GM12801 (cell line): ENCODE measurements around the gene NDUFS2.

ENCODE experiments used
- TF ChIP-seq, protein P1 (sequence below): IDR thresholded peaks from one replicate; pipeline ENCODE4 v1.5.1; 2011; ENCODE audit warnings: control low read depth; ENCODE audit not compliant: insufficient read length; ENCODE audit errors: extremely low read depth

Gene NDUFS2

GRCh38 chr1:161207173-161207572 lies 5.0 kb downstream of the NDUFS2 start:
- TF ChIP-seq, protein P1, sequence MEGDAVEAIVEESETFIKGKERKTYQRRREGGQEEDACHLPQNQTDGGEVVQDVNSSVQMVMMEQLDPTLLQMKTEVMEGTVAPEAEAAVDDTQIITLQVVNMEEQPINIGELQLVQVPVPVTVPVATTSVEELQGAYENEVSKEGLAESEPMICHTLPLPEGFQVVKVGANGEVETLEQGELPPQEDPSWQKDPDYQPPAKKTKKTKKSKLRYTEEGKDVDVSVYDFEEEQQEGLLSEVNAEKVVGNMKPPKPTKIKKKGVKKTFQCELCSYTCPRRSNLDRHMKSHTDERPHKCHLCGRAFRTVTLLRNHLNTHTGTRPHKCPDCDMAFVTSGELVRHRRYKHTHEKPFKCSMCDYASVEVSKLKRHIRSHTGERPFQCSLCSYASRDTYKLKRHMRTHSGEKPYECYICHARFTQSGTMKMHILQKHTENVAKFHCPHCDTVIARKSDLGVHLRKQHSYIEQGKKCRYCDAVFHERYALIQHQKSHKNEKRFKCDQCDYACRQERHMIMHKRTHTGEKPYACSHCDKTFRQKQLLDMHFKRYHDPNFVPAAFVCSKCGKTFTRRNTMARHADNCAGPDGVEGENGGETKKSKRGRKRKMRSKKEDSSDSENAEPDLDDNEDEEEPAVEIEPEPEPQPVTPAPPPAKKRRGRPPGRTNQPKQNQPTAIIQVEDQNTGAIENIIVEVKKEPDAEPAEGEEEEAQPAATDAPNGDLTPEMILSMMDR: no peak

DNA sequence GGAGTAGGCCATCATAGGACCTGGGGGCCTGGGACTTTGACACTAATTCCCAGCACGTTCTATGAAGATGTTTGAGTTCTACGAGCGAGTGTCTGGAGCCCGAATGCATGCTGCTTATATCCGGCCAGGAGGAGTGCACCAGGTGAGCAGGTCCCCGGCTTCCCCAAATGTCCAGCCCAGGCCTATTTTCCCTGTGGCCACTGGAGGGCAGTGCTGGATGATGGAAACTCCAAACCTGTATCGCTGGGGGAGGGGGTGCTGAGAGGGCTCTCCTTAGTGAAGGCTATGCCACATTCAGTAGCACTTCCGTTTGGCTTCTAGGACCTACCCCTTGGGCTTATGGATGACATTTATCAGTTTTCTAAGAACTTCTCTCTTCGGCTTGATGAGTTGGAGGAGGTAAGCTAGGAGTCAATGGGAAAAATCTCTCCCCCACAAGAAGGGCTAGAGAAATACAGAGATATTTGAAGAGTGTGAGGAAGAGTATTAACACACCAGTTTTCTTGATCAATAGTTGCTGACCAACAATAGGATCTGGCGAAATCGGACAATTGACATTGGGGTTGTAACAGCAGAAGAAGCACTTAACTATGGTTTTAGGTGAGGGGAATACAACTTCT lies 7.7 kb downstream of the NDUFS2 start:
- TF ChIP-seq, protein P1: no peak

- TF ChIP-seq, protein P1: no peak
Measured at GRCh38 chr1:161214369-161214768, 12.2 kb downstream of the NDUFS2 start.

DNA sequence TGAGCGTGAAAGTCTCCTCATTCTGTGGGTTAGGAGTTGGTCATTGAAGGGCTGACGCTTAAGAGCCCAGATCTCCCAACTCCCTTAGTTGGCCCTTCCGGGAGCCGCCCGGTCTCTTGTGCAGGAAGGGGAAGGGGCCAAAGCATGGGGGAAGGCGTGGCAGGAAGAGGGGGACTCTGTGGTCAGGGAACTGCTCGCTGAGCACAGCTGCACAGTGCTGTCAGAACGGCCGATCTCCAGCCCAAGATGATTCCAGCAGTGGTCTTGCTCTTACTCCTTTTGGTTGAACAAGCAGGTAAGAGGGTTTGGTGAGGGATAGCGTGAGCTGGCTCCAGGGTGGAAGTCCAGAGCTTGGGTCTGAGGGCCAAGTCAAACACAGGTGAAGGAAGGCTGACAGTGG lies 12.9 kb downstream of the NDUFS2 start, which contains the start of gene FCER1G:
Gene FCER1G, plus strand, starts transcription at position 220 of the 400 bp plus-strand sequence. Its CDS starts 27 bp downstream, at position 247.
- TF ChIP-seq, protein P1: no peak

GRCh38 chr1:161216945-161217712 lies 15.0 kb downstream of the NDUFS2 start:
- TF ChIP-seq, protein P1: no peak

GRCh38 chr1:161217831-161218230 lies 15.7 kb downstream of the NDUFS2 start:
- TF ChIP-seq, protein P1: no peak

GRCh38 chr1:161218301-161219077 lies 16.3 kb downstream of the NDUFS2 start:
- TF ChIP-seq, protein P1: no peak
